ENCODE data around the gene SIRT7.

Gene SIRT7

GRCh38 chr17:81885454-81885853 is 32.5 kb downstream of the SIRT7 start:
- no peak for DNase-seq (ENCODE audit: low spot score)

GRCh38 chr17:81884968-81885367 is 33.0 kb downstream of the SIRT7 start:
- no peak for DNase-seq (ENCODE audit: low spot score)

GRCh38 chr17:81884520-81884919 is 33.5 kb downstream of the SIRT7 start:
- no peak for DNase-seq (ENCODE audit: low spot score)

- no peak for DNase-seq (ENCODE audit: low spot score)
These were observed 38.9 kb downstream of the SIRT7 start for GRCh38 chr17:81879121-81879520.

- DNase-seq (ENCODE audit: low spot score) = no peak
These were observed 39.7 kb downstream of the SIRT7 start for GRCh38 chr17:81878294-81878693.

DNA sequence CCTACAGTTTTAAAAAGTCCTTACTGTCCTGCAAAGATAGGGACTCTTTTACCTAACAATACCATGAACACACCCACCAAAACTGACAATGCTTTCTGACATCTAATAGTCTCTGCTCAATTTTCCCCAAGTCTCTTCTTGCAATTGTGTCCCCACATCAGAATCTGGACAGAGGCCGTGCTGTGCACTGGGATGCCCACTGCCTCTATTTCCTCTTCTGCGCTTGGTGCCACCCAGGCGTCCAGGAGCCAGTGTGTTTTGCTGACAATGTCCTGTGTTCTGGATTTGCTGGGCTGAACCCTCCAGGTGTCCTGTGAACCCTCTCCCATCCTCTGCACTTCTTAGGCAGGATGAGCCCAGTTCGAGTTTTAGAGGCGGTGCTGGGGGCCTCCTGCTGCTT is 40.4 kb downstream of the SIRT7 start:
- DNase-seq (ENCODE audit: low spot score) = no peak

GRCh38 chr17:81871387-81872230 is 46.4 kb downstream of the SIRT7 start:
- DNase-seq (ENCODE audit: low spot score) = peak; percentile 97

GRCh38 chr17:81870981-81871386 is 47.0 kb downstream of the SIRT7 start, which contains the start of gene ARHGDIA:
Gene ARHGDIA, minus strand, starts transcription at chr17:81871337. Its CDS starts 1,407 bp downstream, at chr17:81869930.
- no peak for DNase-seq (ENCODE audit: low spot score)

DNA sequence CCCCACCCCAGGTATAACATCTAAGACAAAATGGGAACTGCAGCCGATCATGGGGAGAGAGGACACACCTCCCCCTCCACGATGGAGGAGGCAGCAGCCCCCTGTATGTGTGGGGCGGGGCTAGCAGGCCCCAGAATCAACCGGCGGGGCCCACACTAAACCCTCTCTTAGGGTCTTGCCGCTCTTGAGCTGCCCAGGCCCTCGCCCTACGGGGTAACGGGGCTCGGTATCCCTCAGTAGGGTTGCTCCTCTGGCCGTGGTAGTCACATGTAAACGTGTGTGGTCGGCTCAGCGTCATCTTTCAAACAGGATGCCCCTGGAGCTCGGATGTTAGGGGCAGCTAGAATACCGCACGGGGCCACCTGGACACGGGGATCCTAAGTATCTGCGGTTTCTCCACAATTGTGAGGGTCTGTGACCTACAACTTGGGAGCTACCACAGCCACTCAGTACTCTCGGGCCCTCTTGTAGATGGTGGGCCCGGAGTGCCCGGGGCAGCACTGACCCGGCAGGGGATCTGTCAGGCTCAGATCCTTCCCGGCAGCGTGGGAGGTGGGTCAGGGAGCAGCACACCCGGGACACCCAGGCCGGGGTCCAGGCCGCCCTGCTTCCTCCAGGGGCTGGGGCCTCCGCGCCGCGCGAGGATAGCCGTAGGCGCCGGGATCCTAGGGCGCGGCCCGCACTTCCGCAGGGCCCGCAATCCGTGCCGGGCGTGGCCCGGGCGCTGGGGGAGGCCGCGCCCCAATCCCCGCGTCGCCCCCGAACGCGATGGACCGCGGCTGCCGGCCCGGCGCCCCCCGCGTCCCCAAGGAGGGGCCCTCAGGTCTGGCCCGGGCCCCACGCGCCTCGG is 47.6 kb downstream of the SIRT7 start:
- DNase-seq (ENCODE audit: low spot score) = peak; percentile 75

DNA sequence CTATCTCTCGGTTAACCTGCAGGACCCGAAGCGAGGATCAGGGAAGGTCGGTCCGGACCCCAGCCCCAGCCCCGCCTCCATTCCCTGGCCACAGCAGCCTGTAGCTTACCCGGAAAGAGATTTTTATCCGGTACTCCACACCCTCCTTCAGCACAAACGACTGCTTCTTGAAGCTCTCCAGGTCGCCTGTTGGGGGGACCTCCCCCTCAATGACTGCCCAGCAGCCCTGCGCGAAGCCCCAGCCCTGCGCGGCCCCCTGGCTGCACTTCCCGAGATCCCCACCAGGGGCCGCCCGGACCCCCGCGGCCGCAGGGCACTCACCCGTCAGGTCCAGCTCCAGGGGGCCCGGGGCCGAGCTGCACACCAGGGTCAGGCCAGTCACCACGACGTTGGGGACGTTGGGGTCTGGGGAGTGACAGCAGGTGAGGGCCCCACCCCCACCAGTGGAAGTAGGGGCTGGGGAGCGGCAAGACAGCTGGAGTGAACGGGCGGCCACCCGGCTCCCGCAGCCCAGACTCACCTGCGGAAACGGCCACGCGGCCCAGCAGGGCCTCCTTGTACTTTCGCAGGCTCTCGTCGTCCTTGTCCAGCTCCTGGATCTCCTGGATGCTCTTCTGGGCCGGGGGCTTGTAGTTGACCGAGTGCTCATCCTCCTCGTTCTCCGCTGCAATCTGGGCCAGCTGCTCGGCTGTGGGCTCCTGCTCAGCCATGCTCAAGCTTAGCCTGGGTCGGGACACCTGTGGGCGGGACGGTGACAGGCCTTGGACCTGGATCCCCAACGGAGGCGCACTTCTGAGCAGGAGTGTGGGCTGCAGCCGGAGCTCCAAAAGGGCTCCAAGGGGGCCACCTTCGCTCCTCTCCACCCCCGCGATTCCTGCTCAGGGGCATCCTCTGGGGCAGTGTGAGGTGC is 48.5 kb downstream of the SIRT7 start:
- DNase-seq (ENCODE audit: low spot score) = peak; percentile 88

GRCh38 chr17:81868674-81869220 is 49.2 kb downstream of the SIRT7 start:
- DNase-seq (ENCODE audit: low spot score) = no peak

DNA sequence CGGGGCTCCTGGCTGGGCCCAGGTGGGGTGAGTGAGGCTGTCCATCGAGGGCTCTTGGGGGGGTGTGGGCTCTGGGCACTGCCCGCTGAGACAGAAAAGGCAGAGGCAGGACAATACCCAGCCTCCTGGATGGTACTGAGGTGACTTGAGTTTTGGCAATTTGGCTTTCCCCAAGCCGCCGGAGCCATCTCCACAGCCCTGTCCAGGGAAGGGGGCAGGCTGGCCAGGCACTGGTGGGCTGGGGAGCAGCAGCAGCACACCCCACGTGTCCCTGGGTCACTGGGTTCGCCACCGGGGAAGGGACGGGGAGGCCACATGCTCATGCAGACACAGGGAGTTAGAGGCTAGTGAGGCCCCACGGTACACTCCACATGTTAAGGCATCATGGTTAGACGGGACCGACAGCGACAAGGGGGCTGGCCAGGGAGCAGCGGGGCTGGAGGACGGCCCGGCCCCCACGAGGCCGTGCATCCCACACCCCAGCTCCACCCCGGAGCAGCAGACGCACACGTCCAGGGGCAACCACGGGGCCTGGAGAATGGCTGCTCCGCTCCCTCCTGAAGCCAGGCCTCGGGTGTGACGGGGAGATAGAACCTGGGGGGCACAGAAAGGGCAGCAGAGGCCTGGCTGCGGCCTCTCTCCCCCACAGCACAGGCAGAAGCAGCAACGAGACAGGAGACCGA is 49.8 kb downstream of the SIRT7 start:
- DNase-seq (ENCODE audit: low spot score) = peak; percentile 70

DNA sequence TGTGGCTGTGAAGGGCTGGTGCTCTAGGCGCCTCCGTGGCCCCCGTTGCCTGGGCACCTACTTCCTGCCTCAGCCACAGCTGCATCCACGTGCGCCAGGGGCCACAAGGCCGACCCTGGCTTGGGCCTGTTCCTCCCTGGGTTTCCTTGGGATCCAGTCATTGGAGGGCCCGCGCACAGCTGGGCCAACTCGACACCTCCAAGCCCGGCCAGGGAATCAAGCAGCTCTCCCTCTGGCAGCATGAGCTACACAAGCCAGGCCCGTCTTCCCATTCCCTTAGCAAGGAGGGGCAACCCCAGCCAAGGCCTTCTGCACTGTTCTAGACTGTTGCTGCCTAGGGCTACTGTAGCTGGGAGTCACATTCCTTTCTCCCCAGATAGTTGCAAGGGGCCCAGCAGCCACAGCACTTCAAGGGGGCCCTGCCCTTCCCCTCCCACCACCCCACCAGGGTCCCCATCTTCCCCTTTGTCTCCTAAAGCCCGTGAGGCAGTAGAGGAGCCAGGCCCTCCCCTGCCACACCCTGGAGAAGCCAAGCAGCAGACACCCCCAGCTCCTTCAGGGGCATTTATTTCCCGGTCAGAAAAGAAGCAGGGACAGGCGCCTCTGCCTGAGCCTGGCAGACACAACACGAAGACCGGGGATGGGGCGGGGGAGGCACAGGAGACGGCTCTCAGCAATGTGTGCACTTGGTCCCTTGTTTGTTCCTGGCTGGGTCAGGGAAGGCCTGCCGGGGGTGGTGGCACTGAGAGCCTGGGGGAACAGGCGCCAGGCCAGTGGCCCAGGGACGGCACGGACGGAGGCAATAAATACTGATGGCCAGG is 50.6 kb downstream of the SIRT7 start:
- DNase-seq (ENCODE audit: low spot score) = peak; percentile 60

- peak; percentile 48 for DNase-seq (ENCODE audit: low spot score)
These were observed 51.4 kb downstream of the SIRT7 start for GRCh38 chr17:81866440-81867169.

DNA sequence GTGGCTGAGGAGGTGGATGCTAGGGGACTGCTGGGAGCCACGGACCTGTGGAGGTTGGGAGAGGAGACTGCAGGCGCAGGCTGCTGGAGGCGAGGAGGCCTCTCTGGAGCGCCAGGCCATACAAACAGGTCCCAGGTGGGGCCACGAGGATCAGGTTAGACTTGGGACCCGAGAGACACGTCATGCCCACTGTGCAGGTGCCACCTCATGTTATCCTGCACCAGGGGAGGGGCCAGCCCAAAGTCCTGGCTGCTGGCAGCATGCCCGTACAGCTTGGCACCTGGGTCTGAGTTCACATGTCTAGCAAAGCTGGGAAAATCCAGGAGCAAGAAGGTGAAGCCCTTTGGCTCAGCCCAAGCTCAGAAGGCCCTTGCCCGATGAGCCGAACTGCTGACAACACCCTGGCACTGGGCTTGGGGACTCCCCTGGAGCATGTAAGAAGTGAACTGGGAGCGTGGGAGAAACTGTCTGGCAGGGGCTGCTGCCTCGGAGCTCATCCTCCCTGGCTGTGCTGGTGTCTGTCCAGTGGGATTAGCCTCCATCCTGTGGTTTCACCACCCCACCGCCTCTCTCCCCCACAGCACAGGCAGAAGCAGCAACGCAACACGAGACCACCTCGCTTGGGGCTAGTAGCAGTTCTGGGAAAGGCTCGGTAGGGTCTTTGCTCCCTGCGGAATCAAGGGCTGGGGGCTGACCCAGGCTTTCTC is 52.1 kb downstream of the SIRT7 start:
- peak; percentile 47 for DNase-seq (ENCODE audit: low spot score)

DNA sequence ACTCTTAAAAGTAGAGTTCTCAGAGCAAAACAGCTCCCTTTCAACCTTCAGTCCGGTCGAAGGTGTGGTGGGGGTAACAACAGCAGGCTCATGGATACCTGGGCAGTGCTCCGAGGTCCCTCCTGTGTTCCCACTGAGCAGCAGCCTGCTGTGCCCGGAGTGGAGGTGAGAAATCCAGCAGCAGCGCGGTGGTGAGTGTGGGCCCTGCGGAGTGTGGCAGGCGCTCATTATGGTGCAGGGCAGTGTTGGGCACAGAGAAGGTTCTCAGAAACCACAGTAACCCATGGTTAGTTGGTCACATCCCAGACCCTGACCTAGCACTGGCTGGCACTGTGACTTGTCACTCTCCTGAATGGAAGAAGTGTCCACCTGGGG is 52.6 kb downstream of the SIRT7 start:
- peak; percentile 45 for DNase-seq (ENCODE audit: low spot score)

- peak; percentile 48 for DNase-seq (ENCODE audit: low spot score)
These were observed 53.9 kb downstream of the SIRT7 start for GRCh38 chr17:81863833-81864768.
